Heart left ventricle (tissue), 16 donors: ENCODE measurements around the gene OMG. TPM values are rescaled to one million over a fixed set of nuclear protein-coding genes. Genes with fewer than 3 reads are reported as not detected.

Experiments
- ATAC-seq, 4 donors: fragments of 200-7000 bp; cut with Tn5 transposase; one replicate each; pipeline ENCODE4 v1.9.1; 2020 to 2022; ENCODE audit warnings: moderate library complexity in 4 of 4, mild to moderate bottlenecking in 3 of 4, moderate number of reproducible peaks in 1 of 4
- DNase-seq, 5 donors: peaks; one replicate each; pipeline ENCODE4 v3.0.0-alpha.2; 2020
- H3K27ac ChIP-seq, 12 donors: fragments of 200-600 bp; sonication (generic) in 4 of 12; one replicate each; pipeline versions ENCODE4 v1.5.0 to v1.8.0; 2016 to 2022; ENCODE audit warnings: mild to moderate bottlenecking in 2 of 12
- H3K27me3 ChIP-seq, 9 donors: fragments of 200-600 bp; sonication (generic) in 2 of 9; one replicate each; pipeline versions ENCODE4 v1.5.1 to v1.8.0; 2016 to 2022; ENCODE audit warnings: mild to moderate bottlenecking in 3 of 9
- H3K36me3 ChIP-seq, 9 donors: fragments of 200-600 bp; sonication (generic) in 2 of 9; one replicate each; pipeline versions ENCODE4 v1.5.0 to v1.8.0; 2018 to 2022; ENCODE audit warnings: mild to moderate bottlenecking in 2 of 9
- H3K4me1 ChIP-seq, 12 donors: fragments of 200-600 bp; sonication (generic) in 4 of 12; one replicate each; pipeline versions ENCODE4 v1.5.0 to v1.8.0; 2016 to 2022; ENCODE audit warnings: mild to moderate bottlenecking in 3 of 12
- H3K4me3 ChIP-seq, 12 donors: fragments of 200-600 bp; sonication (generic) in 4 of 12; one replicate each; pipeline versions ENCODE4 v1.5.0 to v1.8.0; 2017 to 2022; ENCODE audit warnings: mild to moderate bottlenecking in 9 of 12, moderate library complexity in 4 of 12
- H3K9me3 ChIP-seq, 12 donors: fragments of 200-600 bp; sonication (generic) in 4 of 12; one replicate each; pipeline versions ENCODE4 v1.5.0 to v1.8.0; 2016 to 2022; ENCODE audit warnings: mild to moderate bottlenecking in 1 of 12
- POLR2A ChIP-seq, 2 donors: fragments of 450-650 bp; IDR thresholded peaks; one replicate each; pipeline ENCODE4 v1.6.1; 2017; ENCODE audit warnings: antibody characterized with exemption in 2 of 2, mild to moderate bottlenecking in 2 of 2, moderate library complexity in 2 of 2
- WGBS, 4 donors: extraction: QIAGEN DNeasy Blood & Tissue Kit in 2 of 4; methylation state at CpG; one replicate each; pipeline versions ENCODE4 v1.1.5 to v1.1.7; 2013 to 2018; 5-methylcytosine and 5-hydroxymethylcytosine counted together
- intact Hi-C, 10 donors: fragments of 100-400 bp; cut with DNase I; formaldehyde crosslinking; loops; one replicate each; pipeline versions ENCODE4 v1.11.1 to v1.14.2; 2022
- polyA plus RNA-seq, 2 donors: library from polyadenylated mRNA; stranded (reverse); fragments of 200-250 nt; gene quantifications; one replicate each; pipeline ENCODE4 v1.2.3, GENCODE V29; 2013
- total RNA-seq, 9 donors: library from RNA; depleted of rRNA in 2 of 9; stranded (reverse); fragments of >200 nt in 2 of 9; fragmentation: NEBNext Ultra II Directional in 3 of 9; extraction: Animal tissue kit (Norgen Biotek cat#: 25700) in 3 of 9; gene quantifications; one replicate each; pipeline versions ENCODE4 v1.1.0 to v1.2.4, GENCODE V29; 2016 to 2023
- TF ChIP-seq, protein P1 (sequence below), 12 donors: fragments of 200-600 bp; sonication (generic) in 4 of 12; IDR thresholded peaks; one replicate each; pipeline versions ENCODE4 v1.5.0 to v1.8.0; 2018 to 2022; ENCODE audit warnings: antibody characterized with exemption in 12 of 12, mild to moderate bottlenecking in 5 of 12
- donor health status: ischemic (EF 13 %, LVEDD 7.1; RV severe dilation, severe dysfunction).
- donor health status: healthy with polysubstance abuse.
- donor health status: DM: no; HTN: yes; CAD: no.
- donor health status: DM: no; HTN: no; CAD: no.
- donor health status: ischemic (EF 25% LVEDD 6.9; RV normal size, moderate dysfunction).
- donor health status: ischemic (EF 25% LVEDD 5.7; RV mildly dilated, moderate dysfunction).
- donor health status: healthy.
- donor health status: DM: yes; HTN: yes; CAD: no.
- donor health status: ischemic (EF 35%, LVEDD 5.7; RV mildly dilated, moderate dysfunction).
- donor health status: nonischemic (EF 11% LVEDD 7.7; RV severe dilation, severe dysfunction).
- donor health status: DM: yes; HTN: yes; CAD: no.
- donor health status: PGD.
- donor health status: ischemic (EF 29% LVEDD 5.4; RV normal size, mild dysfunction).
- donor health status: nonischemic (EF 23%, LVEDD 6.1; RV moderate dilation, normal function).

The OMG gene
- total and polyA plus RNA-seq, 11 donors = 0.14 to 2.2 (median 0.56) TPM; not detected in 6

DNA sequence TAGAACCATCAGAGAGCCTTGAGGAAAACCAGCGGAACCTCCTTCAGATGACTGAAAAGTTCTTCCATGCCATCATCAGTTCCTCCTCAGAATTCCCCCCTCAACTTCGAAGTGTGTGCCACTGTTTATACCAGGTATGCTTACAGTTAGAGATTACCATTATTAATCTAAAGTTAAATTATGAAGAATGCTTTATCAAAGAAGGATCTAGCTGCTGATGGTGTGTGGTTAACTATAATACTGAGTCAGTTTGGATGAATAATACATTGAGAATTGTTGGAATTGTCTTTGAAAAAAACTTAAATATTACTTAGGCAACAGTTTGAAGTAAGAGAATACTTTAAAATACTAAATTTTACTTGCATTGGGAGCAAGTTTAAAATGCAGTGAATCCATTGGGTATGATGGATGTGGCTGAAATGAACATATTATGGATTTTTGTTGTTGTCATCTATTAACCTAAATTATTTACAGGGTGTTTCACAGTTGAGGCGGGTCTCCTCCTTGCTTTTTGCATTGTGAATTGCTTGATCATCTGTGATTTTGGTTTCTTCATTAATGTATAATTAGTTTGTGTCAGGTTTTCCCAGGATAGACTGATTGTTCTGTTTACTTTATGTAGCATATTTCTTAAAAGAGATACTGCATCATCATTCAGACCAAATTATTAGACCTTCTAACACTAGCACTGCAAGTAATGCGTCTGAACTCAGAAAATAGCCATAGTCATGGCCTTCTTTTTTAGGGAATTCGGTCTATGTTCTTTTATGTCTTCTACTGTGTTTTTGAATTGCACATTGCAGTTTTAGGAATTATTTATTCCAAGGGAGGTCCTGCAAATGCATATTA lies 47.8 kb downstream of the OMG start:
- intact Hi-C loops = loop anchor here in 1 of 10 donors (10.0 kb wide), 1 partner anchor 106 kb away; no protein-coding TSS in a partner anchor
- TF ChIP-seq POLR2A (IDR thresholded peaks at IDR 0.05) = no peak
- TF ChIP-seq, protein P1, sequence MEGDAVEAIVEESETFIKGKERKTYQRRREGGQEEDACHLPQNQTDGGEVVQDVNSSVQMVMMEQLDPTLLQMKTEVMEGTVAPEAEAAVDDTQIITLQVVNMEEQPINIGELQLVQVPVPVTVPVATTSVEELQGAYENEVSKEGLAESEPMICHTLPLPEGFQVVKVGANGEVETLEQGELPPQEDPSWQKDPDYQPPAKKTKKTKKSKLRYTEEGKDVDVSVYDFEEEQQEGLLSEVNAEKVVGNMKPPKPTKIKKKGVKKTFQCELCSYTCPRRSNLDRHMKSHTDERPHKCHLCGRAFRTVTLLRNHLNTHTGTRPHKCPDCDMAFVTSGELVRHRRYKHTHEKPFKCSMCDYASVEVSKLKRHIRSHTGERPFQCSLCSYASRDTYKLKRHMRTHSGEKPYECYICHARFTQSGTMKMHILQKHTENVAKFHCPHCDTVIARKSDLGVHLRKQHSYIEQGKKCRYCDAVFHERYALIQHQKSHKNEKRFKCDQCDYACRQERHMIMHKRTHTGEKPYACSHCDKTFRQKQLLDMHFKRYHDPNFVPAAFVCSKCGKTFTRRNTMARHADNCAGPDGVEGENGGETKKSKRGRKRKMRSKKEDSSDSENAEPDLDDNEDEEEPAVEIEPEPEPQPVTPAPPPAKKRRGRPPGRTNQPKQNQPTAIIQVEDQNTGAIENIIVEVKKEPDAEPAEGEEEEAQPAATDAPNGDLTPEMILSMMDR (IDR thresholded peaks at IDR 0.05) = no peak
- no peak overlapping the region for H3K4me3 ChIP-seq
- H3K36me3 ChIP-seq = peaks cover 0 to 72% (median 29%) of the 10 kb centered on the region in 9 donors
- H3K9me3 ChIP-seq = no peaks in the 10 kb centered on the region
- ATAC-seq (no peak), DNase-seq (no peak)
- 95 to 97% (median 96%) methylated on average over 5 of the region's 5 CpGs for WGBS, 4 donors
- H3K27ac ChIP-seq = peak overlapping the region in 1 of 12 donors; percentile 25
- H3K4me1 ChIP-seq = peaks cover 0 to 21% (median 16%) of the 10 kb centered on the region in 12 donors
- H3K27me3 ChIP-seq = no peaks in the 10 kb centered on the region

Other genes with a start within 250 kb of the OMG start
- gene NF1, start 202.3 kb downstream of the OMG start, total RNA-seq = 10 to 100 TPM; 43.8 to 82.0 (median 55.2) TPM
- 1 to 10 TPM; 6.8 to 9.0 TPM for gene NF1, start 202.3 kb downstream of the OMG start, polyA plus RNA-seq
- 10 to 100 TPM in 2 of 9 donors, 1 to 10 TPM in 6, under 1 TPM in 1; 0.81 to 21.5 (median 3.7) TPM for gene EVI2B, start 16.8 kb upstream of the OMG start, total RNA-seq
- gene EVI2B, start 16.8 kb upstream of the OMG start, polyA plus RNA-seq = 1 to 10 TPM; 1.1 to 2.2 TPM
- gene EVI2A, start 24.4 kb upstream of the OMG start, total RNA-seq = 10 to 100 TPM in 1 of 9 donors, 1 to 10 TPM in 6, under 1 TPM in 2; 0.63 to 13.3 (median 1.6) TPM
- 1 to 10 TPM; 1.9 to 2.5 TPM for gene EVI2A, start 24.4 kb upstream of the OMG start, polyA plus RNA-seq
- gene RAB11FIP4, start 94.4 kb upstream of the OMG start, total RNA-seq = 10 to 100 TPM in 2 of 9 donors, 1 to 10 TPM in 7; 3.7 to 13.7 (median 8.7) TPM
- 1 to 10 TPM; 1.5 to 3.7 TPM for gene RAB11FIP4, start 94.4 kb upstream of the OMG start, polyA plus RNA-seq